Measurements from ENCODE around the gene SMU1. TPM values are rescaled to one million over a fixed set of nuclear protein-coding genes. Genes with fewer than 3 reads are reported as not detected.

SMU1 gene
- total and polyA plus RNA-seq, 4 experiments from 2014 or later = 21.8 to 33.0 (median 31.2) TPM

DNA sequence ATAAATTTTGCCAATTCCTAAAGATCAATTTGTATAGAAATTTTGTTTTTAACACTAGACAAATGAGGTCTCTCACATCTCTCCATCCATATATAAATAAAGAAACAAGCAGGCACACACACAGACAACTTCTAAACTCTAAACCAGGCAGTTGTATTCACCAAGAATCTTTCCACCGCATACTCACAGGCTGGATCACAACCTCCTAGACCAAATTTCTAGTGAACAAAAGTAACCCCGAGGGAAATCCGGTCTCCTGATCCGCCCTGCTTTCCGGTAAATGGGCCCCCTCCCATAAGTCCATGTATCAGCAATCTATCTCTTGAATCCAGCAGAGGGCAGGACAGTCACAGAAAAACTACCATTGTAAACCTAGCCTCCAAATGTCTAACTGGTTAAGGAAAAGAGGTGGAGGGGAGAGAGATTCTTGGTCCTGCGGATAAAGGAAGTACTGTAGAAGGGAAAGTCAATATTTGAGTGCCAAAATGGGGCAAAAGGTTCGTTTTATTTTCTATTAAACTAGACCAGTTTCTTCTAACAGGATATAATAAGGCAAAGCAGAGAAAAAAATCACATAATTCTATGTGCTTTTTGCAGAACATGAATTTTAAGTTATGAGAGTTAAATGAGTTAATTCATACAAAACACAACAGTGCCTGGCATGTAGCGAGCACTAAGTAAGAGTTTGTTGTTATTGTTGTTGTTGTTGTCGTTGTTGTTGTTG lies 4.8 kb upstream of the SMU1 start:
- peaks cover 0 to 4% (median 0%) of the 10 kb centered on the region in 8 donors for H3K9me3 Mint-ChIP-seq
- H3K36me3 ChIP-seq (ENCODE audit: insufficient read depth, low read length) = no peaks in the 10 kb centered on the region
- H3K4me3 ChIP-seq (ENCODE audit: low read length in 2 of 2) = no peak overlapping the region
- H3K36me3 Mint-ChIP-seq = peaks cover 0 to 4% of the 10 kb centered on the region in 2 donors
- peak overlapping the region; percentile 28 for H3K27ac ChIP-seq (ENCODE audit: low read depth, low read length)
- ChIA-PET CTCF (ENCODE audit: partially characterized antibody) (interaction anchor here (1.2 to 3.7 kb wide), 6 partner anchors 85 to 145 kb away, joined by 3 to 28 read pairs (median 12); no protein-coding TSS in a partner anchor), POLR2A (ENCODE audit: partially characterized antibody) (interaction anchor here (1.3 to 1.8 kb wide), 2 partner anchors 86 to 98 kb away, joined by 3 to 8 read pairs; partner anchors contain the start of gene B4GALT1)
- peaks cover 0 to 2% of the 10 kb centered on the region in 2 donors for H3K27me3 Mint-ChIP-seq
- H3K4me1 Mint-ChIP-seq = peaks cover 19 to 39% (median 27%) of the 10 kb centered on the region in 4 donors
- H3K4me3 Mint-ChIP-seq = no peak overlapping the region
- intact Hi-C loops (cut with micrococcal nuclease) = loop anchor here (1.0 kb wide), 4 partner anchors 86 to 144 kb away; partner anchors contain the start of gene B4GALT1
- H3K27me3 ChIP-seq (ENCODE audit: insufficient read depth, low read length) = no peaks in the 10 kb centered on the region
- no peak overlapping the region for H3K27ac Mint-ChIP-seq
- no peaks in the 10 kb centered on the region for H3K9me3 ChIP-seq (ENCODE audit: control insufficient read depth in 1 of 2, low read length in 2 of 2)
- peaks cover 37% of the 10 kb centered on the region for H3K4me1 ChIP-seq (ENCODE audit: insufficient read depth, low read length)
- DNase-seq = peak; percentile 78 to 84 (median 81)

DNA sequence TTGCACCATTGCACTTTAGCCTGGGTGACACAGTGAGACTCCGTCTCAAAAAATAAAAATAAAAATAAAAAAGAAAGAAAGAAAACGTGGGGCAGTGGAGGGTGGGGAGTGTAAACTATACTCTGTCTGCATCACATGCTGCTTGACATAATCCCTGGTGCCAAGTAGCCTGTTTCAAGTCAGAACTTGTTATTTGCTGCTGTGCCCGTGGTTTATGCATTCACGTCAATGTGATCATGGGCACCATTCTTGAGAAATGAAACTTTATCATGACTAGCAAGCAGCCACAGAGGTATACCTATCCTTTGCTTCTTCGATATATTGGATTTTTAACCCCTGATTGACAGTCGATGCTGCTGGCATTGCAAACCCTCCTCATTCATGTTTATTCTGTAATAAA lies 4.1 kb upstream of the SMU1 start:
- Mint-ChIP-seq H3K9me3 (peaks cover 0 to 4% (median 0%) of the 10 kb centered on the region in 8 donors), H3K4me1 (peaks cover 23 to 47% (median 32%) of the 10 kb centered on the region in 4 donors), H3K36me3 (peaks cover 0 to 8% of the 10 kb centered on the region in 2 donors), H3K27ac (no peak overlapping the region), H3K27me3 (peaks cover 0 to 2% of the 10 kb centered on the region in 2 donors), H3K4me3 (peak overlapping the region in 1 of 8 donors; percentile 41)
- Histone ChIP-seq H3K27ac (ENCODE audit: low read depth, low read length) (peak overlapping the region; percentile 28), H3K36me3 (ENCODE audit: insufficient read depth, low read length) (no peaks in the 10 kb centered on the region), H3K27me3 (ENCODE audit: insufficient read depth, low read length) (no peaks in the 10 kb centered on the region), H3K4me3 (ENCODE audit: low read length in 2 of 2) (no peak overlapping the region), H3K9me3 (ENCODE audit: control insufficient read depth in 1 of 2, low read length in 2 of 2) (no peaks in the 10 kb centered on the region), H3K4me1 (ENCODE audit: insufficient read depth, low read length) (peaks cover 44% of the 10 kb centered on the region)
- DNase-seq = peak in 1 of 5 donors; percentile 30
- intact Hi-C loops (cut with micrococcal nuclease) = no loop called here
- POLR2A ChIA-PET (ENCODE audit: partially characterized antibody) = interaction anchor here (1.3 kb wide), 1 partner anchor 98 kb away, joined by 3 read pairs; no protein-coding TSS in a partner anchor
- CTCF ChIA-PET (ENCODE audit: partially characterized antibody) = interaction anchor here (1.0 to 2.0 kb wide), 4 partner anchors 86 to 146 kb away, joined by 3 to 20 read pairs (median 4); no protein-coding TSS in a partner anchor

- H3K36me3 Mint-ChIP-seq = peaks cover 59 to 76% of the 10 kb centered on the region in 2 donors
- POLR2A ChIA-PET (ENCODE audit: partially characterized antibody) = interaction anchor here (2.1 kb wide), 1 partner anchor 44 kb away, joined by 6 read pairs; the partner anchor contains the start of gene DNAJA1
Observed at GRCh38 chr9:33068991-33069390, 7.5 kb downstream of the SMU1 start.

DNA sequence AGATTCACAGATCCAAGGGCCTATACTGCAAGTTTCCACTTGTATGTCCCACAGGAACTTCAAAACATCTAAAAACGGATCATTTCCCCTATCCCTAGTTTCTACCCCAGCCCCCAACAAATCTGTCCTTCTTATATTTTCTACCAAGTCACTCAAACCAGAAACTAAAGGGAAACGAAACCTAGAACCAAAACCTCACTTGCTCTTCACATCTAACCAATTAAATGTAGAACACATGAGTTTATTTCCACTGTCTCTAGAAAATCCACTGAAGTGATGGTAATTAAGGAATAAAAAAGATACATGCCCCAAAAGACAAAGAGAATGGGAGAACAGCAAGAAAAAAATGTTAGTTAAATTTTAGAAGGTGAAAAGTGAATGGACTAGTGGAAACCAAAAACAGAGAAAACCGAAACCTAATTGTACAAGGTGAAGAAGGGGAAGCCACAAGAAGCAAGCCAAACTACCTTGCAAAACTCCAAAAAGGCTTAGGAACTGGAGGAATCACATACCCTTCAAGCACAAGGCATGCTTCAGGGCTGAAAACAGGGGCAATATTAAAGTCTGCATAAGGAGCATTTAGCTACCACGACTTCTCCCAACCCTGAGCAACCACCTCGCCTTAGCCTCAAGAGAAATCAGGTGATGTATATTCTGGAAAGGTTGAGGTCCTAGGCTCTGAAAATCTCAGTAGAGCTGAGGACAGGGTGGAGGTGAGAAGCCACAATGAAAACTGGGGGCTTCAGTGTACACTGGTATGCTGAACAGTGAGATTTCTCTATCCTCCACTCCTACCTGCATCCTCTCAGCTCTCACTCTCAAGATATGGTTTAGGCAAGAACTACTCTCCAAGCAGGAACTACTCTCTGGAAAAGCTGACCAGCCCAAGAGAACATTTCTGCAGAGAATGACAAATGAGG lies 11.1 kb downstream of the SMU1 start:
- POLR2A ChIA-PET (ENCODE audit: partially characterized antibody) = no interaction called here
- no peaks in the 10 kb centered on the region for H3K4me1 ChIP-seq (ENCODE audit: insufficient read depth, low read length)
- H3K4me3 ChIP-seq (ENCODE audit: low read length in 2 of 2) = no peak overlapping the region
- no peaks in the 10 kb centered on the region for H3K9me3 ChIP-seq (ENCODE audit: control insufficient read depth in 1 of 2, low read length in 2 of 2)
- H3K4me1 Mint-ChIP-seq = peaks cover 4 to 11% (median 4%) of the 10 kb centered on the region in 4 donors
- H3K27me3 Mint-ChIP-seq = no peaks in the 10 kb centered on the region
- H3K27ac Mint-ChIP-seq = peak overlapping the region in 5 of 7 donors; percentile 48 to 93 (median 72)
- H3K27ac ChIP-seq (ENCODE audit: low read depth, low read length) = no peak overlapping the region
- intact Hi-C loops (cut with micrococcal nuclease) = no loop called here
- H3K4me3 Mint-ChIP-seq = no peak overlapping the region
- CTCF ChIA-PET (ENCODE audit: partially characterized antibody) = no interaction called here
- H3K27me3 ChIP-seq (ENCODE audit: insufficient read depth, low read length) = no peaks in the 10 kb centered on the region
- no peak for DNase-seq
- H3K9me3 Mint-ChIP-seq = no peaks in the 10 kb centered on the region
- peaks cover 51% of the 10 kb centered on the region for H3K36me3 ChIP-seq (ENCODE audit: insufficient read depth, low read length)
- peaks cover 61 to 78% of the 10 kb centered on the region in 2 donors for H3K36me3 Mint-ChIP-seq

More at GRCh38 chr9:33068991-33069390, 7.5 kb downstream of the SMU1 start:
- Histone ChIP-seq H3K4me3 (ENCODE audit: low read length in 2 of 2) (no peak overlapping the region), H3K27ac (ENCODE audit: low read depth, low read length) (no peak overlapping the region), H3K4me1 (ENCODE audit: insufficient read depth, low read length) (peaks cover 12% of the 10 kb centered on the region), H3K36me3 (ENCODE audit: insufficient read depth, low read length) (peaks cover 53% of the 10 kb centered on the region), H3K27me3 (ENCODE audit: insufficient read depth, low read length) (no peaks in the 10 kb centered on the region), H3K9me3 (ENCODE audit: control insufficient read depth in 1 of 2, low read length in 2 of 2) (no peaks in the 10 kb centered on the region)
- H3K27me3 Mint-ChIP-seq = no peaks in the 10 kb centered on the region
- CTCF ChIA-PET (ENCODE audit: partially characterized antibody) = no interaction called here
- H3K27ac Mint-ChIP-seq = peak overlapping the region in 2 of 7 donors; percentile 18 to 59
- DNase-seq = no peak
- no peaks in the 10 kb centered on the region for H3K9me3 Mint-ChIP-seq
- H3K4me1 Mint-ChIP-seq = peaks cover 19 to 36% (median 25%) of the 10 kb centered on the region in 4 donors
- H3K4me3 Mint-ChIP-seq = no peak overlapping the region
- intact Hi-C loops (cut with micrococcal nuclease) = no loop called here

- Mint-ChIP-seq H3K4me1 (peaks cover 0 to 4% (median 0%) of the 10 kb centered on the region in 4 donors), H3K27me3 (no peaks in the 10 kb centered on the region), H3K4me3 (no peak overlapping the region), H3K27ac (peak overlapping the region in 1 of 7 donors; percentile 55), H3K9me3 (peaks cover 0 to under 1% (median 0%) of the 10 kb centered on the region in 8 donors), H3K36me3 (peaks cover 45 to 64% of the 10 kb centered on the region in 2 donors)
- H3K36me3 ChIP-seq (ENCODE audit: insufficient read depth, low read length) = peaks cover 57% of the 10 kb centered on the region
- POLR2A ChIA-PET (ENCODE audit: partially characterized antibody) = no interaction called here
- H3K4me3 ChIP-seq (ENCODE audit: low read length in 2 of 2) = no peak overlapping the region
- no peak for DNase-seq
- CTCF ChIA-PET (ENCODE audit: partially characterized antibody) = no interaction called here
- intact Hi-C loops (cut with micrococcal nuclease) = no loop called here
- no peak overlapping the region for H3K27ac ChIP-seq (ENCODE audit: low read depth, low read length)
- no peaks in the 10 kb centered on the region for H3K4me1 ChIP-seq (ENCODE audit: insufficient read depth, low read length)
- no peaks in the 10 kb centered on the region for H3K9me3 ChIP-seq (ENCODE audit: control insufficient read depth in 1 of 2, low read length in 2 of 2)
- no peaks in the 10 kb centered on the region for H3K27me3 ChIP-seq (ENCODE audit: insufficient read depth, low read length)
Observed at GRCh38 chr9:33051144-33051543, 25.3 kb downstream of the SMU1 start.

DNA sequence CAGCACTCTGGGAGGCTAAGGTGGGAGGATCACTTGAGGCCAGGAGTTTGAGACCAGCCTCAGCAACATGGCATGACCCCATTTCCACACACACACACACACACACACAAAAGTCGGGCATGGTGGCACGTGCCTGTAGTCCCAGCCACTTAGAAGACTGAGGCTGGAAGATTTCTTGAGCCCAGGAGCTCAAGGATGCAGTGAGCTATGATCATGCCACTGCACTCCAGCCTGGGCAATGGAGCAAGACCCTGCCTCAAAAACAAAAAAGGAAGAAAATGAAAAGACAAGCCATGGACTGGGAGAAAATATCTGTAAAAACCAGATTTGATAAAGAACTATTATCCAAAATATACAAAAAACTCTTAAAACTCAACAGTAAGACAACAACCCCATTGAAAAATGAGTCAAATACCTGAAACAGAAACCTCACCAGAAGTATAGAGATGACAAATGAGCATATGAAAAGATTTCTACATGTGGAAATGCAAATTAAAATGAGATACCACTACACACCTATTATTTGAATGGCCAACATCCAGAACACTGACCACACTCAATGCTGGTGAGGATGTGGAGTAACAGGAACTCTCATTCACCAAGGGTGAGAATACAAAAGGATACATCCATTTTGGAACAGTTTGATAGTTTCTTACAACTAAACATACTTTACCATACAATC lies 26.7 kb downstream of the SMU1 start:
- H3K4me3 Mint-ChIP-seq = no peak overlapping the region
- H3K27me3 Mint-ChIP-seq = no peaks in the 10 kb centered on the region
- intact Hi-C loops (cut with micrococcal nuclease) = no loop called here
- POLR2A ChIA-PET (ENCODE audit: partially characterized antibody) = no interaction called here
- H3K4me1 ChIP-seq (ENCODE audit: insufficient read depth, low read length) = no peaks in the 10 kb centered on the region
- no peak overlapping the region for H3K27ac ChIP-seq (ENCODE audit: low read depth, low read length)
- no peaks in the 10 kb centered on the region for H3K27me3 ChIP-seq (ENCODE audit: insufficient read depth, low read length)
- peaks cover 1 to 6% (median 3%) of the 10 kb centered on the region in 4 donors for H3K4me1 Mint-ChIP-seq
- H3K27ac Mint-ChIP-seq = peak overlapping the region in 4 of 7 donors; percentile 8 to 72 (median 52)
- CTCF ChIA-PET (ENCODE audit: partially characterized antibody) = no interaction called here
- H3K9me3 Mint-ChIP-seq = peaks cover 0 to 2% (median 0%) of the 10 kb centered on the region in 8 donors
- H3K9me3 ChIP-seq (ENCODE audit: control insufficient read depth in 1 of 2, low read length in 2 of 2) = no peaks in the 10 kb centered on the region
- H3K36me3 Mint-ChIP-seq = peaks cover 43 to 58% of the 10 kb centered on the region in 2 donors
- DNase-seq = no peak
- H3K36me3 ChIP-seq (ENCODE audit: insufficient read depth, low read length) = peaks cover 45% of the 10 kb centered on the region
- H3K4me3 ChIP-seq (ENCODE audit: low read length in 2 of 2) = no peak overlapping the region
